Measurements from ENCODE around the gene MEIS2. TPM values are rescaled to one million over a fixed set of nuclear protein-coding genes. Genes with fewer than 3 reads are reported as not detected.
"Not testable (repeated sequence)": the region's sequence is repeated elsewhere in the genome, so short reads cannot be mapped to it uniquely, and the experiment has no call there.

Gene MEIS2
- total and polyA plus RNA-seq, 7 donors = 1.4 to 154 (median 76.0) TPM

DNA sequence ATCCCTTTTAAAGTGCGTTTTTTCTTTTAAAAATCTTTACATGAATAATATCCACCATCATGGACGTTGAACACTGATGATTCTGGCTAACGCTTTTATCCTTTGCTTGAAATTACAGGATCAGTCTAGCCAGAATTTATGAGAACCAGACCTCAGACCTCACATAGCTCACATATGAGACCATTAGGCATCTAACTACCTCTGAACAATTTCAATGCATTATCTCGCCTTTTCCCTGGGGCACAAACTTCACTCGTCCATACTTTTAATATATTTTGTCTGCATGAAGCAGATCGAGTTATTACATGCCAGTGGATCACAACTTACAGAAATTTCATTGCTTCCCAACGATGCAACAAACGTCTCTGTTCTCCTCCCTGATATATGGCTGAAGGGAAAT lies 105.6 kb downstream of the MEIS2 start:
- DNase-seq = no peak
- 74 to 79% methylated on average over 8 of the region's 8 CpGs for WGBS, 2 donors
- H3K27me3 ChIP-seq = no peaks in the 10 kb centered on the region
- H3K9me3 ChIP-seq = no peaks in the 10 kb centered on the region
- H3K4me1 ChIP-seq = peaks cover 0 to 36% (median 26%) of the 10 kb centered on the region in 4 donors
- H3K4me3 ChIP-seq = no peak overlapping the region
- TF ChIP-seq CTCF (IDR thresholded peaks at IDR 0.05) = no peak
- TF ChIP-seq POLR2AphosphoS5 (IDR thresholded peaks at IDR 0.05) = no peak
- TF ChIP-seq EP300 (IDR thresholded peaks at IDR 0.05) = no peak
- TF ChIP-seq POLR2A (IDR thresholded peaks at IDR 0.05) = no peak
- H3K27ac ChIP-seq = no peak overlapping the region
- intact Hi-C loops (cut with DNase I) = no loop called here
- no peaks in the 10 kb centered on the region for H3K36me3 ChIP-seq

GRCh38 chr15:36992454-36992853 lies 107.9 kb downstream of the MEIS2 start:
- intact Hi-C loops (cut with DNase I) = no loop called here
- 68 to 84% methylated on average over 5 of the region's 5 CpGs for WGBS, 2 donors
- Histone ChIP-seq H3K4me3 (no peak overlapping the region), H3K4me1 (peaks cover 0 to 46% (median 30%) of the 10 kb centered on the region in 4 donors), H3K9me3 (no peaks in the 10 kb centered on the region), H3K27me3 (no peaks in the 10 kb centered on the region), H3K27ac (no peak overlapping the region), H3K36me3 (no peaks in the 10 kb centered on the region)
- DNase-seq = no peak
- no peak for TF ChIP-seq POLR2A (IDR thresholded peaks at IDR 0.05)
- TF ChIP-seq CTCF (IDR thresholded peaks at IDR 0.05) = no peak
- no peak for TF ChIP-seq POLR2AphosphoS5 (IDR thresholded peaks at IDR 0.05)
- TF ChIP-seq EP300 (IDR thresholded peaks at IDR 0.05) = no peak

GRCh38 chr15:36988947-36989346 lies 111.4 kb downstream of the MEIS2 start:
- H3K9me3 ChIP-seq = no peaks in the 10 kb centered on the region
- H3K27me3 ChIP-seq = no peaks in the 10 kb centered on the region
- peaks cover 0 to 21% (median 5%) of the 10 kb centered on the region in 4 donors for H3K4me1 ChIP-seq
- TF ChIP-seq POLR2A (IDR thresholded peaks at IDR 0.05) (no peak), EP300 (IDR thresholded peaks at IDR 0.05) (no peak), CTCF (IDR thresholded peaks at IDR 0.05) (no peak), POLR2AphosphoS5 (IDR thresholded peaks at IDR 0.05) (no peak)
- intact Hi-C loops (cut with DNase I) = no loop called here
- H3K36me3 ChIP-seq = peaks cover 0 to 2% (median 0%) of the 10 kb centered on the region in 4 donors
- H3K4me3 ChIP-seq = no peak overlapping the region
- DNase-seq = no peak
- no peak overlapping the region for H3K27ac ChIP-seq

GRCh38 chr15:36982430-36982829 lies 117.9 kb downstream of the MEIS2 start:
- intact Hi-C loops (cut with DNase I) = no loop called here
- DNase-seq = no peak
- Histone ChIP-seq H3K27ac (no peak overlapping the region), H3K9me3 (no peaks in the 10 kb centered on the region), H3K36me3 (peaks cover 0 to 2% (median 0%) of the 10 kb centered on the region in 4 donors), H3K27me3 (no peaks in the 10 kb centered on the region), H3K4me1 (no peaks in the 10 kb centered on the region), H3K4me3 (no peak overlapping the region)
- TF ChIP-seq EP300 (IDR thresholded peaks at IDR 0.05) = no peak
- TF ChIP-seq CTCF (IDR thresholded peaks at IDR 0.05) = no peak
- TF ChIP-seq POLR2A (IDR thresholded peaks at IDR 0.05) = no peak
- no peak for TF ChIP-seq POLR2AphosphoS5 (IDR thresholded peaks at IDR 0.05)

GRCh38 chr15:36980281-36980680 lies 120.1 kb downstream of the MEIS2 start:
- intact Hi-C loops (cut with DNase I); DNase-seq; H3K9me3 ChIP-seq; H3K27me3 ChIP-seq; H3K36me3 ChIP-seq; H3K4me1 ChIP-seq; H3K4me3 ChIP-seq; H3K27ac ChIP-seq: not testable (repeated sequence)
- WGBS, 2 donors = 94 to 96% methylated on average over 2 of the region's 2 CpGs
